OCI-LY7 (cell line): ENCODE data around the gene ANP32E. TPM values are rescaled to one million over a fixed set of nuclear protein-coding genes. Genes with fewer than 3 reads are reported as not detected.

Experiments used
- BruUV-seq: library from RNA; stranded (reverse); fragments of 400-500 nt; replicated peaks from 2 replicates; lab custom pipeline; 2021; lab: Mats Ljungman, UMichigan
- CTCF ChIA-PET: fragments of 300-600 bp; sonication (Branson Sonifier 250); formaldehyde crosslinking; loops from one replicate; lab custom pipeline; 2022; ENCODE audit warnings: antibody characterized with exemption; ENCODE audit not compliant: unreplicated experiment; lab: Charles Lee
- POLR2A ChIA-PET: fragments of 300-600 bp; sonication (Branson Sonifier 250); formaldehyde crosslinking; loops from one replicate; lab custom pipeline; 2022; ENCODE audit warnings: antibody characterized with exemption; lab: Charles Lee
- DNase-seq: peaks from one replicate; pipeline ENCODE4 v3.0.0-alpha.2; 2015; ENCODE audit warnings: low spot score
- H2AFZ ChIP-seq: fragments of 200-600 bp; sonication (generic), shearing (Covaris generic); 2 replicates; pipeline ENCODE4 v1.6.1; 2014; ENCODE audit warnings: mild to moderate bottlenecking, antibody characterized with exemption, low read length, moderate library complexity
- H3K27ac ChIP-seq: fragments of 200-600 bp; sonication (generic); 2 replicates; pipeline ENCODE4 v1.5.1; 2014; ENCODE audit warnings: mixed run types, low read depth, mild to moderate bottlenecking, moderate library complexity, low read length, inconsistent platforms; ENCODE audit not compliant: poor library complexity, severe bottlenecking
- H3K36me3 ChIP-seq: fragments of 200-600 bp; sonication (generic); 2 replicates; pipeline ENCODE4 v1.6.1; 2014; ENCODE audit warnings: mild to moderate bottlenecking, antibody characterized with exemption, low read length, moderate library complexity, mixed read lengths; ENCODE audit not compliant: insufficient read depth
- H3K4me1 ChIP-seq: fragments of 200-600 bp; sonication (generic); 2 replicates; pipeline ENCODE4 v1.5.1; 2014; ENCODE audit warnings: mild to moderate bottlenecking, low read length; ENCODE audit not compliant: insufficient read depth, poor library complexity, severe bottlenecking
- H3K4me2 ChIP-seq: fragments of 200-600 bp; sonication (generic); 2 replicates; pipeline ENCODE4 v1.6.1; 2014; ENCODE audit warnings: mild to moderate bottlenecking, low read length
- H3K4me3 ChIP-seq: fragments of 200-600 bp; sonication (generic); 2 replicates; pipeline ENCODE4 v1.5.1; 2014; ENCODE audit warnings: mild to moderate bottlenecking, low read depth, low read length; ENCODE audit not compliant: poor library complexity, severe bottlenecking
- H3K79me2 ChIP-seq: fragments of 200-600 bp; sonication (generic); 2 replicates; pipeline ENCODE4 v1.6.1; 2016; ENCODE audit warnings: low read depth, mild to moderate bottlenecking, low read length, moderate library complexity, mixed read lengths; ENCODE audit not compliant: insufficient read depth
- H3K9me2 ChIP-seq: fragments of 200-600 bp; sonication (generic); 2 replicates; pipeline ENCODE4 v1.6.1; 2016; ENCODE audit warnings: mild to moderate bottlenecking, low read length, mixed read lengths; ENCODE audit not compliant: insufficient read depth
- H3K9me3 ChIP-seq: fragments of 200-600 bp; sonication (generic); 2 replicates; pipeline ENCODE4 v1.6.1; 2014; ENCODE audit warnings: mild to moderate bottlenecking, mixed run types, low read length, mixed read lengths
- H4K20me1 ChIP-seq: fragments of 200-600 bp; sonication (generic); 2 replicates; pipeline ENCODE4 v1.6.1; 2014; ENCODE audit warnings: mild to moderate bottlenecking, antibody characterized with exemption, low read length, moderate library complexity, mixed read lengths; ENCODE audit not compliant: insufficient read depth
- CTCF ChIP-seq: fragments of 200-600 bp; sonication (generic); conservative IDR thresholded peaks from 2 replicates; pipeline ENCODE4 v1.5.1; 2014; ENCODE audit warnings: mild to moderate bottlenecking, antibody characterized with exemption, low read length, moderate library complexity, mixed read lengths
- EZH2phosphoT487 ChIP-seq: fragments of 200-600 bp; sonication (generic); IDR thresholded peaks from 2 replicates; pipeline ENCODE4 v1.6.1; 2018; ENCODE audit warnings: low read depth, borderline replicate concordance, mild to moderate bottlenecking, mixed run types, antibody characterized with exemption, low read length, moderate library complexity, mixed read lengths
- intact Hi-C: fragments of 100-400 bp; cut with micrococcal nuclease; formaldehyde crosslinking; loops from one replicate; pipeline ENCODE4 v1.10.0; 2022; ENCODE audit not compliant: unreplicated experiment
- total RNA-seq, 2 experiments: library from RNA; depleted of rRNA in 1 of 2; stranded (reverse); fragments of >200 nt in 1 of 2; shearing (Covaris generic) in 1 of 2; gene quantifications; 2 replicates each; pipeline ENCODE4 v1.2.3, GENCODE V29; 2014 to 2022

Gene ANP32E
- total RNA-seq, 2 experiments from 2014 or later, result 52.8 to 152 TPM

- Histone ChIP-seq H3K9me3 (no peaks in the 10 kb centered on the region), H3K27ac (no peak overlapping the region), H3K79me2 (no peaks in the 10 kb centered on the region), H3K4me1 (peaks cover 24% of the 10 kb centered on the region), H3K36me3 (peaks cover 7% of the 10 kb centered on the region; the same call in 1 of the 2 replicates), H3K9me2 (no peaks in the 10 kb centered on the region), H2AFZ (no peak overlapping the region), H3K4me2 (no peak overlapping the region), H3K4me3 (no peak overlapping the region), H4K20me1 (no peaks in the 10 kb centered on the region)
- intact Hi-C loops, result loop anchor here (10.0 kb wide), 1 partner anchor 265 kb away; no protein-coding TSS in a partner anchor
- ChIA-PET POLR2A (interaction anchor here (0.6 to 1.1 kb wide), 4 partner anchors 9 to 108 kb away, joined by 3 to 5 read pairs (median 4); partner anchors contain the start of gene APH1A), CTCF (no interaction called here)
- TF ChIP-seq CTCF (no peak), EZH2phosphoT487 (no peak)
- DNase-seq, result no peak
- BruUV-seq, result no TSS peak
These were observed 24.1 kb upstream of the ANP32E start for GRCh38 chr1:150259758-150260669.

GRCh38 chr1:150259217-150259616 is 23.3 kb upstream of the ANP32E start:
- intact Hi-C loops, result loop anchor here (10.0 kb wide), 1 partner anchor 266 kb away; no protein-coding TSS in a partner anchor
- POLR2A ChIA-PET, result interaction anchor here (0.6 to 0.7 kb wide), 2 partner anchors 14 to 40 kb away, joined by 4 to 5 read pairs; partner anchors contain the start of gene C1orf54
- H3K4me2 ChIP-seq, result no peak overlapping the region

More at GRCh38 chr1:150259217-150259616, 23.3 kb upstream of the ANP32E start:
- Histone ChIP-seq H2AFZ (no peak overlapping the region), H3K79me2 (no peaks in the 10 kb centered on the region), H3K4me3 (no peak overlapping the region), H3K9me3 (no peaks in the 10 kb centered on the region), H3K9me2 (no peaks in the 10 kb centered on the region), H3K36me3 (no peaks in the 10 kb centered on the region; the same call in 1 of the 2 replicates), H4K20me1 (no peaks in the 10 kb centered on the region), H3K27ac (no peak overlapping the region), H3K4me1 (peaks cover 24% of the 10 kb centered on the region)
- CTCF ChIA-PET, result no interaction called here
- TF ChIP-seq EZH2phosphoT487 (no peak), CTCF (no peak)
- no peak for DNase-seq
- BruUV-seq, result no TSS peak
